HG03097 (cell line): ENCODE measurements around the gene GRPEL1.

Experiments used
- ATAC-seq: cut with Tn5 transposase; IDR thresholded peaks from one replicate; pipeline ENCODE4 v1.9.1; 2021; ENCODE audit not compliant: unreplicated experiment, low FRiP score

Gene GRPEL1

GRCh38 chr4:7046971-7047370 is 20.9 kb downstream of the GRPEL1 start:
- ATAC-seq: no peak

- ATAC-seq: no peak
These were observed 21.6 kb downstream of the GRPEL1 start for GRCh38 chr4:7045961-7046921.

DNA sequence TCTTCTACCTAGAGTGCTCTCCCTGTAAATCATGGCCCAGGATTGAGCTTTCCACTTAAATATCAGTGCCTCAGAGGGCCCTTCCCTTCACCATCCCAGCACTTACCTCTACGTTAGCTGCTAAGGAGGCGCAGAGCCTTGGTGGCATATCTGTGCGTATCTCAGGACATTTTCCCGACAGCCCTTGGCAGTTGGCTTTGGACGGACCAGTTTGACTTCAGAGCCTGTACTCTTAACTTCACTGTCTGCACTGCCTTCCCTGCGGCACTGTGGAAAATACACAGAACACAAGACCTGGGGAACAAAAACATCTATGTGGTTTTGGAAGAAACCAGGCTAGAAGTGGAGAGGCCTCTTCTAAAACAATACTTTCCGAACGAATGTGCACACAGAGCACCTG is 22.3 kb downstream of the GRPEL1 start:
- ATAC-seq: no peak

GRCh38 chr4:7044137-7044930 is 23.5 kb downstream of the GRPEL1 start:
- no peak for ATAC-seq

DNA sequence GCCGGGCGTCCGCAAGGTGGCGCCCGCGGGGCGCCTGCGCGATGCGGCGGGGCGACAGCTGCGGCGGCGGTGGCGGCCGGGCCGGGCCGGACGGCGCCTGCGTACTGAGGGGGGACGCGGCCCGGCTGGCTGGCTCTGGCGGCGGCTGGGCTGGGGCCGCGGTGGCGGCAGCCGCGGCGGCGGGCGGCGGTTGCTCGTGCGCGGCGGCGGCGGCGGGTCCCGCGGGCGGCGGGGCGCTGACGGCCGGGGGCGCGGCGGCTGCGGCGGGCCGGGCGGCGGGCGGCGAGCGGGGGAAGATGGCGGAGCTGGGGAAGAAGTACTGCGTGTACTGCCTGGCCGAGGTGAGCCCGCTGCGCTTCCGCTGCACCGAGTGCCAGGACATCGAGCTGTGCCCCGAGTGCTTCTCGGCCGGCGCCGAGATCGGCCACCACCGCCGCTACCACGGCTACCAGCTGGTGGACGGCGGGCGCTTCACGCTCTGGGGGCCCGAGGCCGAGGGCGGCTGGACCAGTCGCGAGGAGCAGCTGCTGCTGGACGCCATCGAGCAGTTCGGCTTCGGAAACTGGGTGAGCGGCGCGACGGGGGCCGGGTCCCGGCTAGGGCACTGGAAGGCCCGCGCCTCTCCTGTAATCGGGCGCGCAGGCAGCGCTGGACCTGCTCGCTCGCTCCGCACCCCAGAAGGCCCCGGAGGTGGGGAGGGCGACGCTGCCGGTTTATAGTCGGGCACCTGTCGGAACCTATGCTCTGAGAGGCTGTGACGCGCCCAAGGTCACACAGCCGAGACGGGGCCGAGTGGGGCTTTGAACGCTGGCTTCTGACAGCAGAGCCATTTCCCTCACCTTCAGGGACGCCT is 24.4 kb downstream of the GRPEL1 start, which contains the start of gene TADA2B:
TADA2B (plus strand) TSS at position 89 of the 853 bp plus-strand sequence; CDS start at position 297, 208 bp downstream.
- ATAC-seq: peak; percentile 17

- ATAC-seq: peak; percentile 88
These were observed 25.2 kb downstream of the GRPEL1 start for GRCh38 chr4:7042503-7043283.

- ATAC-seq: no peak
These were observed 25.9 kb downstream of the GRPEL1 start for GRCh38 chr4:7041801-7042502.

GRCh38 chr4:7041246-7041645 is 26.6 kb downstream of the GRPEL1 start:
- no peak for ATAC-seq

DNA sequence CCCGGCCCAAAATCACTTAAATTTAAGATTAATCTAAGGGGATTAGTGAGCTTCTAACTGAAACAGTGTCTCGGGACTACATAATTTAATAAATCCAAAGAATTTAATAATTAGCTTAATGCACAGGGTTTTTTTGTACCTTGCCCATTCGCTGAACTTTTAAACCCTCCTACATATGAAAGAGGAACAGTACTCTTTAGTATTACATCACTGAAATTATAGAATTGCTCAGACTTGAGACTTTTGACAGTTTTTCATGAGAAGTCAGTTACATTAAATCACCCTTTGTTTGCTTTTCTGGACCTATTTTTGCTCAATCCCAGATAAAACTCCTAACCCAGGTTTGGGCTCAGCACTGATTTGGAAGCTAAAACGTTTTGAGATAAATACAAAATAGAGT is 27.1 kb downstream of the GRPEL1 start:
- no peak for ATAC-seq

DNA sequence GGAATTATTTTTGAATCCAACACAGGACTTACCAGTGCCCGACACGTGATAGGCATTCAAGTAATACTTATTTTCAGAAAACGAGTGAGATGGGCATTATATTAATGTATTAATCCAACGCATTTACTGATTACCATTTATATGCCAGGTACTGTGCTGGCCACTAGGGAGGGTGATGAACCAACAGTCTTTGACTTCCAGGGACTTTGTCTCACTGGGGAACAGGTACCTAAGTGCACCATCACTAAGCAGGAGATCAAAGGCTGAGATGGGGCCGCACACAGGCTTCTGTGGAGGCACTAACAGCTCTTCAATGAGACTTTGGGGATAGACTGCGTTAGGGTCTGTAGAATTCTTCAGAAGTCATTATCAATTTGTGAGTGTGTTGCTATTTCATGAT is 30.4 kb downstream of the GRPEL1 start:
- no peak for ATAC-seq

DNA sequence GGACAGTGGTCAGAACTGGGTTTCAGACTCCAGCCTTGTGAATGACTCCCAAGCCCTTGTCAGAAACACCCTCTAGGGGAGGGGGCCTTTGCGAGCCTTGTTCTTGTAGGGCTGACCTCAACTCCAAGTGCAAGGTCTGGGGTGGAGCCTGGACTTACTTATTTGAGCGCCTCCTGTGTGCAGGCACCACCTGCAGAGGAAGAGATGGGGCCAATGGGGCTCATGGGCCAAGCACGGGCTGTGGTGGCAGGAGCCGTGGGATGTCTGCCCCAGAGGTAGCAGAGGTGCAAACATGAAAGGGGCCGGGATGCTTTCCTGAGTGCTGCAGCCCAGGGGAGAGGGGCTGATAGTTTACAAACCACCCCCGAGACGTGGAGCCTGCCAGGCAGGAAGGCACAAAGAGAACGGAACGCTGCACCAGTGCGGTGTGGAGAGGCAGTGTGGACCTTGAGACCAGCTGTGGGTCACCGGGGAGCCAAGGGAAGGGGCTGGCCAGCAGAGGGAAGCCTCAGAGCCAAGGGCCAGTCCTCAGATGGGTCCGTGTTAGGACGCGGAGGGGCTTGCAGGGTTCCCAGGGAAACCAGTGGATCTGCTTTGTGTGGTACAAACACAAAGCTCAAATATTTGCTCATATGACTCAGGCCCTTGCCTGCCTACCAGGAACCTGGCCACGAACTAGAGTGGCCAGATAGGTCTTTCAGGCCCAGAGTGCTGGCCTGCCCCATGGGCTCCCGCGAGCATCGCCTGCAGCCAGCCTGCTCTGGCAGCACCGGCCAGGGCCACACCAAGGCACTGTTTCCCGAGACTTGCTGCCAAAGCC is 33.4 kb downstream of the GRPEL1 start:
- no peak for ATAC-seq

- no peak for ATAC-seq
These were observed 35.3 kb downstream of the GRPEL1 start for GRCh38 chr4:7032596-7032995.

DNA sequence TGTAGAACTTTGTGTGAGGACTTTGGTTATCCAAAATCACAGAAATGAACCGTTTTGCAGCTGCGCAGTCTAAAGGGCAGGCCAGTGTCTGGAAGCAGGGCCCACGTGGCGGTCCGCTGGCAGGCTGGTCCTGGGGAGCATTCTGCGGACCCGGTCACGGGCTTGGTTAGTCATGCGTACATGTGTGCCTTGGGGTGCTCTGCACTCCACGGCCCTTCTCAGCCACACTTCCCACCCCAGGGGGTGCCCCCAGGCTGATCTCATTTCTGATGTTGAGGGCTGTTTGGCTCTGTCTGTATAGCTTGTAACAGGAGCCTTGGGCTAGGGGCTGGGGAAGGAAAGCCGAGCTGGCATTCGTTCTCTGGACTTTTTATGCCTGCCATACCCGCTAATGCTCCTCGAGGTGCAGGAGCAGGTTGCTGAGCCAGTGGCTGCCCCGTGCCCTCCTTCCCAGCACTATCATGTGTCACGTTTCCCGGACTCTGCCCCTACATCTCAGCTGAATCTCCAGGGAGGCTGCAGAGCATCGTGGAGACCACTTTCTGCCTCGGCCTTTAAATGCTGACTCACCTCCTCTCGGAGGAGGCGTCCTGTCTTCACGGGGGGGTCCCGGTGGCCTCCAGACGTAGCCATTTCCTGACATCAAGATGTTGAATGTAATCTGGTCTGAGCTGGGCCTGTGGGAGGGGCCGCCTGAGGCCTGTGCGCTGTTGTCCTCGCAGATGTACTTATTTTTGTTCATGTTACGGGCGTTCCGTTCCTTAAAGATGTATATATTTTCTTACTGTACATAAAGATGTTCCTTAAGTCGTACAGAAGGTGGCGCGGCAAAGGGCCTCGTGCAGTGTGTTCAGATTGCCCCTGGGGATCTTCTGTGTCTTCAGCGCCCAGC is 36.1 kb downstream of the GRPEL1 start:
- ATAC-seq: no peak

- ATAC-seq: no peak
These were observed 37.0 kb downstream of the GRPEL1 start for GRCh38 chr4:7030856-7031255.

DNA sequence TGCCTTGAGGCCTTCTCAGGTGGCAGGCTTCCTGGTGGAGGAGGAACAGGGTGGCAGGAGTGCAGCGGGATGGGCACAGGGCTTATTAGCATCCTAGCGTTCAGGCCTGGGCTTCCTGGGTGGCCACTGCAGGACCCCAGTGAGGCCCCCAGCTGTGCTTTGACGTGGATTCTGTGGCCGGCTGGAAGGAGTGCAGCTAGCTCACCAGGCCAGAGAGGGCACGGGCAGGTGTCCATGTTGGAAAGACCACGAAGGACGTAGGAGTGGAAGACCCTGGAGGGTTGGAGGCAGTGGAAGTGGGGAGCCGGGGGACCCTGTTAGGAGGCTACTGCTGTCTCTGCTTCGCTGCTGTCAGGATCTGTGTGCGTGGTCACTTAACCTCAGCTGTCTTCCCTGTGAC is 37.9 kb downstream of the GRPEL1 start:
- no peak for ATAC-seq

GRCh38 chr4:7029212-7029611 is 38.7 kb downstream of the GRPEL1 start:
- ATAC-seq: no peak

- ATAC-seq: no peak
These were observed 40.0 kb downstream of the GRPEL1 start for GRCh38 chr4:7027913-7028312.
